Activated CD4-positive, alpha-beta T cell treated with anti-CD3 and anti-CD28 coated beads, Interleukin-10, Interleukin-2, amounts not matched to agents 100 ng/mL and 50 ng/mL, durations not matched to agents 16 hours and 8 hours (primary cell): Measurements from ENCODE around the gene RAVER1.

Source experiments
- DNase-seq: peaks from one replicate; pipeline ENCODE4 v3.0.0-alpha.2; 2020

RAVER1 gene

DNA sequence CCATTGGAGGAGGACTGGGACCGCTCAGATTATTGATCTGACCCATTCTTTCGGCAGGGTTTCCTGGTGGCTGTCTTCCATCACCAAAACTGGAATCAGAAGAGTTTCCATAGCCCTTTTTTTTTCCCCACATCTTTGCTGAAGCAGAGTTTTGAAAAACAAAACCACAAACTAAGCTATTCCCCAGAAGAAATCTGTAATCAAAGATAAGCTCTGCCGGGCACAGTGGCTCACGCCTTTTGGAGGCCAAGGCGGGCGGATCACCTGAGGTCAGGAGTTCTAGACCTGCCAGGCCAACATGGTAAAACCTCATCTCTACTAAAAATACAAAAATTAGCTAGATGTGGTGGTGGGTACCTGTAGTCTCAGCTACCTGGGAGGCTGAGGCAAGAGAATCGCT is 66.6 kb downstream of the RAVER1 start:
- no peak for DNase-seq
